ENCODE measurements around the gene MCM6. TPM values are rescaled to one million over a fixed set of nuclear protein-coding genes. Genes with fewer than 3 reads are reported as not detected.
"Not testable (repeated sequence)": the region's sequence is repeated elsewhere in the genome, so short reads cannot be mapped to it uniquely, and the experiment has no call there.

The MCM6 gene
- total and polyA plus RNA-seq, 12 donors, result 1.6 to 9.4 (median 4.8) TPM

DNA sequence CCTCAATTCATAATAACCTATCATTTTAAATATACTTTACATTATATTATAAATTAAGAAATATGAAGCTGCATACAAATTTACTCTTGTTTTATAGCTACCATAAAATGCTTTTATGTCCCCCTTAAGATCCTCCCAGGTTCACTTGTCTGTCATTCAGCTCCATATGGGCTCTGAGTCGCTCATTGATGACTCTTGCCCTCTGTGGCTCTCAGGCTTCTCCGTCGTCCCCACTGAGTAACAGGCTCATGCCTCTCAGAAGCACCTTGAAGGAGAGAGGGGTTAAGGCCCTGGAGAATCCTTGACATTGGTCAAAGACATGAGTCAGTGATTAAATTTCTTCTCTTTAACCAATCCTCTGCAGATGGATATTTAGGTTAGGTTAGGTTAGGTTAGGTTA lies 6.2 kb upstream of the MCM6 start:
- ATAC-seq, result no peak
- no peaks in the 10 kb centered on the region for H3K4me1 ChIP-seq
- TF ChIP-seq, protein P1, sequence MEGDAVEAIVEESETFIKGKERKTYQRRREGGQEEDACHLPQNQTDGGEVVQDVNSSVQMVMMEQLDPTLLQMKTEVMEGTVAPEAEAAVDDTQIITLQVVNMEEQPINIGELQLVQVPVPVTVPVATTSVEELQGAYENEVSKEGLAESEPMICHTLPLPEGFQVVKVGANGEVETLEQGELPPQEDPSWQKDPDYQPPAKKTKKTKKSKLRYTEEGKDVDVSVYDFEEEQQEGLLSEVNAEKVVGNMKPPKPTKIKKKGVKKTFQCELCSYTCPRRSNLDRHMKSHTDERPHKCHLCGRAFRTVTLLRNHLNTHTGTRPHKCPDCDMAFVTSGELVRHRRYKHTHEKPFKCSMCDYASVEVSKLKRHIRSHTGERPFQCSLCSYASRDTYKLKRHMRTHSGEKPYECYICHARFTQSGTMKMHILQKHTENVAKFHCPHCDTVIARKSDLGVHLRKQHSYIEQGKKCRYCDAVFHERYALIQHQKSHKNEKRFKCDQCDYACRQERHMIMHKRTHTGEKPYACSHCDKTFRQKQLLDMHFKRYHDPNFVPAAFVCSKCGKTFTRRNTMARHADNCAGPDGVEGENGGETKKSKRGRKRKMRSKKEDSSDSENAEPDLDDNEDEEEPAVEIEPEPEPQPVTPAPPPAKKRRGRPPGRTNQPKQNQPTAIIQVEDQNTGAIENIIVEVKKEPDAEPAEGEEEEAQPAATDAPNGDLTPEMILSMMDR (IDR thresholded peaks at IDR 0.05), result no peak

DNA sequence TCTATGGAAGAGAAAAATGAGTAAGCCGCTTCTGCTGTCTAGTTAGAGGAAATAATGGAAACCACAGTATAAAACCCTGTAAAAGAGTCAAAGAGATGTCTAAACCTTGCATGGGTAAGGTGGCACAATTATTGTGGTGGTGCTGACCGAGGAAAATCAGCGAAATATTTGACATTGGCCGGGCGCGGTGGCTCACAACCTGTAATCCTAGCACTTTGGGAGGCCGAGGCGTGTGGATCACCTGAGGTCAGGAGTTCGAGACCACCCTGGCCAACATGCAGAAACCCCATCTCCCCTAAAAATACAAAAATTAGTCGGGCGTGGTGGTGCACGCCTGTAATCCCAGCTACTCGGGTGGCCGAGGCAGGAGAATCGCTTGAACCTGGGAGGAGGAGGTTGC lies 527 bp upstream of the MCM6 start:
- H3K27me3 ChIP-seq; intact Hi-C loops (cut with DNase I); DNase-seq; H3K9me3 ChIP-seq: not testable (repeated sequence)
- H3K36me3 ChIP-seq, result peaks cover 0 to 14% (median 0%) of the 10 kb centered on the region in 9 donors
- WGBS, 2 donors, result 83 to 88% methylated on average over 15 of the region's 15 CpGs
- peak overlapping the region in 6 of 10 donors; percentile 18 to 90 (median 81) for H3K27ac ChIP-seq
- ATAC-seq, result peak in 1 of 8 donors; percentile 9
- H3K4me3 ChIP-seq, result peak overlapping the region; percentile 2 to 95 (median 75)
- H3K4me1 ChIP-seq, result peaks cover 0 to 24% (median 14%) of the 10 kb centered on the region in 9 donors

More for the DNA sequence above, 6.2 kb upstream of the MCM6 start:
- Histone ChIP-seq H3K4me3 (no peak overlapping the region), H3K27me3 (peaks cover 0 to 11% (median 0%) of the 10 kb centered on the region in 7 donors), H3K36me3 (no peaks in the 10 kb centered on the region), H3K9me3 (no peaks in the 10 kb centered on the region), H3K27ac (no peak overlapping the region)
- 67 to 70% methylated on average over 3 of the region's 3 CpGs for WGBS, 2 donors
- intact Hi-C loops (cut with DNase I), result no loop called here
- DNase-seq, result no peak

DNA sequence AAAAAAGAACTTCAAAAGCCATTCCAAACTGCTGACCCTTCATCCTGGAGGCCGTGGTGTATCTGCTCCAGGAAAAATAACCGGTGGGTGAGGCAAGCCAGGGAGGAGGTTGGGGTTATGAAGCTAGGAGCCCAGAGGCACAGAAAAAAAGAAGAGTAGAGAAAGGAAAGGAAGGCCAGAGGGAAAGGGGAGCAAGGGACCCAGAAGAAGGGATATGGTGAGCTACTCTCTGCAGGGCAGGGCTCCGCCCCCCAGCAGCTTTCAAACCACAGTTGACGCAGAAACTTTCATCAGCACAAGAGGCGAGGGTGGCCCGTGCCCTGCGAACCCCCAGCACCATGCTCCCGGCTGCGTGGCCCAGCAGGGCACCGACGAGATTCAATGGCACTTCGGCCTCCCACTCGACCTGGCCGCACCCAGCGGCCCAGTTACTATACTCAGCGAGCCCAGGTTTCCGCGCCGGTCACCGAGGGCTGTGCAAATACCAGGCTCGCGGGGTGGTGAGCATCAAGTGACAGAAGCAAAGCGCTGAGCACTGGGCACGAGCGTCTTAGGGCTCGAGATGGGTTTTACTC lies 665 bp downstream of the MCM6 start:
- 2 to 3% methylated on average over 26 of the region's 26 CpGs for WGBS, 2 donors
- Histone ChIP-seq H3K4me3 (peak overlapping the region; percentile 58 to 95 (median 75)), H3K9me3 (no peaks in the 10 kb centered on the region), H3K27me3 (no peaks in the 10 kb centered on the region), H3K36me3 (peaks cover 0 to 26% (median 0%) of the 10 kb centered on the region in 9 donors), H3K4me1 (peaks cover 0 to 24% (median 14%) of the 10 kb centered on the region in 9 donors), H3K27ac (peak overlapping the region in 9 of 10 donors; percentile 68 to 90 (median 81))
- TF ChIP-seq, protein P1 (IDR thresholded peaks at IDR 0.05), result no peak
- DNase-seq, result peak; percentile 22 to 32
- intact Hi-C loops (cut with DNase I), result no loop called here
- ATAC-seq, result peak; percentile 25 to 66 (median 42)

DNA sequence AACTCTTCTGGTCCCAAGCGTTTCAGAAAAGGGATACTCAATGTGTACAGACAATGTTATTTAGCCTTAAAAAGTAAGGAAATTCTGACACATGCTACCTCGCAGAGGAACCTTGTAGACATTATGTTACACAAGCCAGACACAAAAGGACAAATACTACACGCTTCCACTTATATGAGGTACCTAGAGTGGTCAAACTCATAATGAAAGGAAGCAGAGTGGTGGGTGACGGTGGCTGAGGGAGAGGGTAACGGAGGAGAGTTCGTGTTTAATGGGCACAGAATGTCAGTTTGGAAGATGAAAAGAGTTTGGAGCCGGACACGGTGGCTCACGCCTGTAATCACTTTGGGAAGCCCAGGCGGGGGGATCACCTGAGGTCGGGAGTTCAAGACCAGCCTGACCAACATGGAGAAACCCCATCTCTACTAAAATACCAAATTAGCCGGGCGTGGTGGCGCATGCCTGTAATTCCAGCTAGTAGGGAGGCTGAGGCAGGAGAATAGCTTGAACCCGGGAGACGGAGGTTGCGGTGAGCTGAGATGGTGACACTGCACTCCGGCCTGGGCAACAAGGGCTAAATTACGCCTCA lies 1.4 kb downstream of the MCM6 start:
- DNase-seq (no peak), ATAC-seq (no peak)
- Histone ChIP-seq H3K36me3 (peaks cover 0 to 33% (median 0%) of the 10 kb centered on the region in 9 donors), H3K27me3 (no peaks in the 10 kb centered on the region), H3K4me3 (peak overlapping the region in 5 of 10 donors; percentile 70 to 95 (median 79)), H3K9me3 (no peaks in the 10 kb centered on the region), H3K27ac (peak overlapping the region in 1 of 10 donors; percentile 90), H3K4me1 (peaks cover 0 to 24% (median 14%) of the 10 kb centered on the region in 9 donors)
- intact Hi-C loops (cut with DNase I), result no loop called here
- WGBS, 2 donors, result 86 to 88% methylated on average over 19 of the region's 19 CpGs
- TF ChIP-seq, protein P1 (IDR thresholded peaks at IDR 0.05), result no peak

DNA sequence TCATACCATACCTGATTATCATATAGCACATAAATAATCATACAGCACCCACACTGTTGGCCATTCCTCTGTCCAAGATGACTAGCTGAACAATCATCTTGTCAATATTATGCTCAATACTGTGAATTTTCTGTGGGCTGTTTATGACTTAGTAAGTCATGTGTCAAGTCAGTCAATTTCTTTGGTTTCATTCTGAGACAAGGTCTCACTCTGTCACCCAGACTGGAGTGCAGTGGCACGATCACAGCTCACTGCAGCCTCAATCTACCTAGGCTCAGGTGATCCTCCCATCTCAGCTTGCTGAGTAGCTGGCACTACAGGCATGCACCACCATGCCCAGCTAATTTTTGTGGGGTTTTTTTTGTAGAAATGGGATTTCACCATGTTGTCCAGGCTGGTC lies 5.7 kb downstream of the MCM6 start:
- ATAC-seq (no peak), DNase-seq (no peak)
- intact Hi-C loops (cut with DNase I), result no loop called here
- Histone ChIP-seq H3K36me3 (peaks cover 0 to 76% (median 12%) of the 10 kb centered on the region in 9 donors), H3K4me3 (no peak overlapping the region), H3K9me3 (no peaks in the 10 kb centered on the region), H3K4me1 (peaks cover 0 to 18% (median 4%) of the 10 kb centered on the region in 9 donors), H3K27ac (no peak overlapping the region), H3K27me3 (no peaks in the 10 kb centered on the region)
- WGBS, 2 donors, result 96% methylated on average over 1 of the region's 1 CpG
- TF ChIP-seq, protein P1 (IDR thresholded peaks at IDR 0.05), result no peak
